ENCODE measurements around the gene MME.

GRCh38 chr3:155179437-155179827 lies 99.3 kb downstream of the MME start:
- no peak for TF ChIP-seq CTCF (conservative IDR thresholded peaks at IDR 0.05 in 1 of 2, IDR thresholded peaks at IDR 0.05 in 1 of 2; ENCODE audit: low read depth in 1 of 2, low read length in 2 of 2)
- TF ChIP-seq EZH2 (IDR thresholded peaks at IDR 0.05; ENCODE audit: low read length, missing control alignments): no peak

Data from fibroblast of lung (primary cell).